GM12892 (cell line): ENCODE results near the gene AFMID.

Source experiments
- POLR2A ChIP-seq: IDR thresholded peaks from 2 replicates; pipeline ENCODE4 v1.6.1; 2011; ENCODE audit warnings: low read depth, low read length, control low read depth
- POLR2AphosphoS5 ChIP-seq: IDR thresholded peaks from 2 replicates; pipeline ENCODE4 v1.6.1; 2011; ENCODE audit warnings: low read depth, low read length, control low read depth
- TAF1 ChIP-seq: IDR thresholded peaks from 2 replicates; pipeline ENCODE4 v1.6.1; 2011; ENCODE audit warnings: low read depth, mild to moderate bottlenecking, control low read depth, low read length, borderline replicate concordance

GRCh38 chr17:78200451-78200850, 13.3 kb downstream of the AFMID start:
- no peak for TF ChIP-seq POLR2A
- TF ChIP-seq TAF1 = no peak
- no peak for TF ChIP-seq POLR2AphosphoS5
